Inflammatory macrophage (primary cell): ENCODE results near the gene FUT4.
"Not testable (repeated sequence)": the region's sequence is repeated elsewhere in the genome, so short reads cannot be mapped to it uniquely, and the experiment has no call there.

Experiments
- DNase-seq, 2 donors: peaks; one replicate each; pipeline ENCODE4 v3.0.0-alpha.2; 2020 to 2022
- total RNA-seq, 18 experiments: gene quantifications; one replicate each; lab custom pipeline; 2026; ENCODE audit warnings: mixed read lengths in 6 of 18, inconsistent platforms in 2 of 18; lab: John Stamatoyannopoulos, UW

The FUT4 gene
- 28.9 to 161 (median 55.1) reads per million in 18 experiments for total RNA-seq

GRCh38 chr11:94543695-94544645 lies at the start of gene FUT4:
TSS of gene FUT4 (plus strand) at chr11:94543921. CDS start at chr11:94544134, 213 bp downstream.
- DNase-seq, result peak; percentile 81 to 86

GRCh38 chr11:94494126-94494680 lies 49.5 kb upstream of the FUT4 start:
- DNase-seq, result no peak

GRCh38 chr11:94500181-94500580 lies 43.5 kb upstream of the FUT4 start:
- no peak for DNase-seq

- DNase-seq, result no peak
These were observed 42.2 kb upstream of the FUT4 start for GRCh38 chr11:94501522-94501921.

- DNase-seq, result peak; percentile 61 to 76
These were observed 38.9 kb upstream of the FUT4 start for GRCh38 chr11:94504689-94505293.

GRCh38 chr11:94506513-94506912 lies 37.2 kb upstream of the FUT4 start:
- not testable (repeated sequence) for DNase-seq

GRCh38 chr11:94507485-94507884 lies 36.2 kb upstream of the FUT4 start:
- peak in 1 of 2 donors; percentile 14 for DNase-seq

GRCh38 chr11:94511932-94512781 lies 31.6 kb upstream of the FUT4 start, which contains the start of gene C11orf97:
TSS of gene C11orf97 (plus strand) at chr11:94512461. CDS start at chr11:94512529, 68 bp downstream.
- peak; percentile 26 to 57 for DNase-seq

GRCh38 chr11:94513091-94513490 lies 30.6 kb upstream of the FUT4 start:
- peak in 1 of 2 donors; percentile 40 for DNase-seq

GRCh38 chr11:94515398-94515797 lies 28.3 kb upstream of the FUT4 start:
- no peak for DNase-seq

GRCh38 chr11:94516725-94517124 lies 27.0 kb upstream of the FUT4 start:
- no peak for DNase-seq

GRCh38 chr11:94518300-94518699 lies 25.4 kb upstream of the FUT4 start:
- no peak for DNase-seq

- peak; percentile 52 to 70 for DNase-seq
These were observed 24.1 kb upstream of the FUT4 start for GRCh38 chr11:94519478-94520084.

GRCh38 chr11:94521684-94522083 lies 22.0 kb upstream of the FUT4 start:
- DNase-seq, result peak; percentile 47 to 54

- no peak for DNase-seq
These were observed 19.4 kb upstream of the FUT4 start for GRCh38 chr11:94524341-94524740.

- DNase-seq, result peak; percentile 69 to 72
These were observed 18.0 kb upstream of the FUT4 start for GRCh38 chr11:94525546-94526324.

GRCh38 chr11:94526645-94527438 lies 16.9 kb upstream of the FUT4 start:
- DNase-seq, result peak in 1 of 2 donors; percentile 28

GRCh38 chr11:94528551-94528950 lies 15.2 kb upstream of the FUT4 start:
- DNase-seq, result no peak

GRCh38 chr11:94532211-94532610 lies 11.5 kb upstream of the FUT4 start:
- no peak for DNase-seq

- no peak for DNase-seq
These were observed 10.5 kb upstream of the FUT4 start for GRCh38 chr11:94533206-94533605.
